Measurements from ENCODE around the gene FAM168B.
"Not testable (repeated sequence)": the region's sequence is repeated elsewhere in the genome, so short reads cannot be mapped to it uniquely, and the experiment has no call there.

FAM168B gene

DNA sequence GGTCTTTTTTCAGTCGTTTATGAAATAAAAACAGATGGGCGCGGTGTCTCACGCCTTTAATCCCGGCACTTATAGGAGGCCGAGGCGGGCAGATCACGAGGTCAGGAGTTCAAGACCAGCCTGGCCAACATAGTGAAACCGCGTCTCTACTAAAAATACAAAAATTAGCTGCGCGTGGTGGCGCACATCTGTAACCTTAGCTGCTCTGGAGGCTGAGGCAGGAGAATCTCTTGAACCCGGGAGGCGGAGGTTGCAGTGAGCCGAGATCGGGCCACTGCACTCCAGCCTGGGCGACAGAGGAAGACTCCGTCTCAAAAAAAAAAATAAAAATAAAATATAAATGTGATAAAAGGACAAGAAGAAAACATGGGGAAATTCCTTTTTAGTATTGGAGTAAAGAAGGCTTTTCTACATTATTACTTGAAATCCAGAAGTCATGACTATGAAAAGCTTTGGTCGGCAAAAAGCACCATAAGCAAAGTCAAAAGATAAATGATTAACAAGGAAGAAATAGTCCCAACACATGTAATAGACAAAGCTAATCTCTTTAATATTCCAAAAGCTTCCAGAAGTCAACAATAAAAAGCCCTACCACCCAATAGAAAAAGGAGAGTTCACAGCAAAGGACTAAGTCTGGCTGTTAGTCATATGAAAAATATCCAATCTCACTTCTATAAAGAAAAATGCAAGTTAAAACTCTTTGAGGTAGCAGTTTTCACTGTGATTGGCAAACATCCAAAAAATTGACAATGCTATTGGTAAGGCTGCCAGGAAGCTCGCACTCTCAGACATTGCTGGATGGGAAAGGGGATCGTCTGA, 1.4 kb upstream of the FAM168B start:
- DNase-seq (ENCODE audit: low read depth in 2 of 2), result no peak

DNA sequence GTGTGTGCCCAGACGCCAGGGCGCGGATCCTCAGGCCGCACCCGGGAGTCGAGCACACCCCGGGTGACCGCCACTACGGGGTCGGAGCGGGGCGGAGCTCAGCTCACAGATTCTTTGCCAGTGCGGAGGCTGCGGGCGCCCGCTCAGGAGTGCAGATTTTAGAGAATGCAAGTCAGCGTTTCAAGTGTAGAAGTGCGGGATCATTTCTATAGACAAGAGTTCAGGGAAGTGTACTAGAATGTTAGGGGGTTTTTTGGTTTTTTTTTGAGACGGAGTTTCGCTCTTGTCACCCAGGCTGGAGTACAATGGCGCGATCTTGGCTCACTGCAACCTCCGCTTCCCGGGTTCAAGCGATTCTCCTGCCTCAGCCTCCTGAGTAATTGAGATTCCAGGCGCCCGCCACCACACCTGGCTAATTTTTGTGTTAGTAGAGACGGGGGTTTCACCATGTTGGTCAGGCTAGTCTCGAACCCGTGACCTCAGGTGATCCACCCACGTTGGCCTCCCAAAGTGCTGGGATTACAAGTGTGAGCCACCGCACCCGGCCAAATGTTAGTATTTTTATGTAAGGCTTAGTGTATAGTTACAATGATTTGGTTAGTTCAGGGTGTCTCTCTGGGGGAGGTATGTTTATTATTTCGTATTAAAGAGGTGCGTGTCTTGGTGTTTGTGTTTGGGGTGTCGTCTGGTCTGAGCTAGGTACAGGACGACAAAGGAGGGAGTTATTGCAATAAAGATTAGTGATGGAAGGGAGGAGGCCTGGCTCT, 619 bp upstream of the FAM168B start:
- peak in 1 of 2 donors; percentile 3 for DNase-seq (ENCODE audit: low read depth in 2 of 2)

DNA sequence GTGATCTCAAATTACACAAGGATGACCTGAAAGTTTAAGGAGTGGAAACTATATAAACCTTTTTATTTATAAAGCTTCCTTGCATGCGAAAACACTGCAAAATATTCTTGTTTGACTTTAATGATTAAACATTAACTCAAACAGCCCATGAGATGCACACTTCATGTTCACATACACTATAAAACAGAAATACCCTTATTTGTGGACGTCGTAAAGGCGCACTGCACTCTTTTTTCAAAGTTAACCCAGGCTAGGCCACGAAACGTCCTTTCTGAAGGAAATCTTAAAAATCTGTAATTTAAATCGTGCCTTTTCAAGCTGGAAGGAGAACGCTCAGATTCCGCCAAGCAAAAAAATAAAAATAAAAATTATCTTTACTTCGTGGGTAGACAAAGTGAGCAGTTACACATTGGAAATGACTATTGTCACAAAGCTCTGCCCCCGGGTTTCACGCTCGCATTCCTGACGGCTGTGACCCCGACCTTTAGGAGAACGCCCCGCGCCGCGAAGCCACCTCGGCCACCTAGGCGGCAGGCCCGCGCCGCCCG, 728 bp downstream of the FAM168B start:
- no peak for DNase-seq (ENCODE audit: low read depth in 2 of 2)

DNA sequence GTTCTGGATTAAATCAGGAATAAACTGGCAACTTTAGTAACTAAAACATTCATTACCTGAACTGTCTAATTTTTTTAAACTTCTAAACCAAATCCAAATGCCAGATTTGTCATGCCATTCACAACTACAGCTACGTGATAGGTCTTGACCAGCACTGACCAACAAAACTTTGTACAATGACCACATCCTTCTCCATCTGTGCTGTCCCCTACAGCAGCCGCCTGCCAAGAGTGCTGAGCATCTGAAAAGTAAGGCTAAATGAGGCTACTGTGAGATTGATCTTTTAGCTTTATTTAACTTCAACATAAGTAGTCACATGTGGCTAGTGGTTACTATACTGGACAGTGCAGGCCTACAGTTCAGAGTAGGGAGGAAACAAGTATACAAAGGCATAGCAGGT, 7.6 kb downstream of the FAM168B start:
- no peak for DNase-seq (ENCODE audit: low read depth in 2 of 2)

DNA sequence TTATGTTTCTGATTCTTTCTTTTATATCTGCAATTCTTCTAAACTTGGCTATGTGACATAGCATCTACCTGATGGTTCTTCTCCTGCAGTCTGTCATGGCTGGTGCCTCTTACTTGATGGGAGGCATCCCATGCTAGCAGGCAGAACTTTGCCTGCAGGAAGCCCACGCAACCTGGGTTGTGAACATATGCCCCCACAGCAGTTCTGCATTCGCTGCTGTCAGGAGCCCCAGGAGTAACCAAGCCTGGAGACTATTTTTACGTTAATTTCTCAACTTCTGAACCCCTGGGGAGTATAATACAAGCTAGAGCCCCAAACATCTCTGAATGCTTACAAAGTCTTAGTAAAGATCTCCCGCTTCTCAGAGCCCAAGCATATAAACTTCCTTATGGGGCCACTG, 12.1 kb downstream of the FAM168B start:
- DNase-seq (ENCODE audit: low read depth in 2 of 2), result no peak

DNA sequence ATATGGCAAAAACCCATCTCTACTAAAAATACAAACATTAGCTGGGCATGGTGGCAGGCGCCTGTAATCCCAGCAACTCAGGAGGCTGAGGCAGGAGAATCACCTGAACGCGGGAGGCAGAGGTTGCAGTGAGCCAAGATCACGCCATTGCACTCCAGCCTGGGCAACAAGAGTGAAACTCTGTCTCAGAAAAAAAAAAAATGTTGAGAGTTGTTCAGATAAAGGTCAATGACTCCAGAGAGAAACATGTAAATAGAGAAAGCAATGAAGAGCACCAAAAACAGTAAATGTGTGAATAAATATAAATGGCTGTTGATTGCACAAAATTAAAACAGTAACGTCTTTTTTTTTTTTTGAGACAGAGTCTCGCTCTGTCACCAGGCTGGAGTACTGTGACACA, 13.3 kb downstream of the FAM168B start:
- not testable (repeated sequence) for DNase-seq (ENCODE audit: low read depth in 2 of 2)

DNA sequence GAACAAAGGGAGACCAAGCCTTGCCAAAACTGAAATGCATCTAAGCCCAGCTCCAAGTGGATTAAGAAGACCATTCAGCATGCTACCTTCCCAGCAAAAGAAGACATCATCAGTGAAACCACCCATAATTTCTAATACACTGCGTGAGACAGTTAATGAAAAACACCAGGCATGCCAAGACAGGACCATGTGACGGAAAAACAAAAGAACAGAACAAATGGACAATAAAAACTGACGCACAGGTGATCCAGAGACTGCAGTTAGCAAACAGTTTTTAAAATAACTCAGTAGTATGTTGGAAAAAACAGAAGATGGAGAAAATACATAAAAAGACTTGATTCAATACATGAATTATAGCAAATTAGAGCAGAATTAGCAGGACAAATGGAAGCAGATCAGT, 15.3 kb downstream of the FAM168B start:
- no peak for DNase-seq (ENCODE audit: low read depth in 2 of 2)

DNA sequence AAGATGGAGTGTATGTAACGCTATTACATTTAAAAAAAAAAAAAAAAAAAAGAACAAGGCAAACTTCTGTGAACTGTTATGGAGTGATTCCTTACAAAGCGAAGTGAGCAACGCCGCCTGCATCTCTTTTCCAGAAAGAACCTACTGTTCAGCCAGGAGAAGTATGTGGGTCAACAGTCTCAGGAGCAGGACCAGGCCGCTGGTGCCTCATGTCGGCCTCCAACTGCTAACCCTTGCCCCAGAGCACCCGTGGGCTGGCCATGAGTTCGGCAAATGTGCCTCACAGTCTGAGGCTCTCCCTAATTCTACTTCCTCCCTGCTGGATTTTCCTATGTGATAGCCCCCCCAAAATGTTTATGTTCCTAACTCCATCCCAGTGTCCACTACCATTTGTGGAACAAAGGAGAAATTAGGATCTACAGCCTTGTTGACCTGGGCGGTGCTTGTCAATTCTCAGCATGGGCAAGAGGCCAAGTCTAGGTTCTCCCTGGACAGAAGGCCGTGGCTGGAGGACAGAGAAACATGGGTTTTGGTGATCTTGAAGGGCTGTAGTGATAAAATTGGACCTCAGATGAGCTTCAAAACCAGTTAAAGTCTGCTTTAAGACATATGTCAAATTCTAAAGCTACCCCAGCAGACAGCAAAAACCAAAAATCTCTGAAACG, 15.9 kb downstream of the FAM168B start:
- DNase-seq (ENCODE audit: low read depth in 2 of 2), result no peak

DNA sequence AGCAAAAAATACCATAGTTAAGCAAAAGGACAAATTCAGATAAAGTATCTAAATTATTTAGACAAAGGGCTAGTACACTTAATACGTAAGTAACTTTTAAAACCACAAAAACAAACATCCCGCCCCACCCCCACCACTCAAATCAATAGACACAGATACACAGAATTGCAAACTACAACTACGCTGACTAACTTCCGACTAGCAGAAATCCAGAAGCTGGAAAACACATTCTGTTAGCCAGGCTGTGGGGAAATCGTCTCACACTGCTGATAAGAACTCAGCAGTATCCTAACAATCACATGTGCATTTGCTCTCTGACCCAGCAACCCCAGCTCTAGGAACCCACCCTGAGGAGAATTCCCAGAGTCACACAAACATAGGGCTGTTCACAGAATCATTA, 16.6 kb downstream of the FAM168B start:
- no peak for DNase-seq (ENCODE audit: low read depth in 2 of 2)

DNA sequence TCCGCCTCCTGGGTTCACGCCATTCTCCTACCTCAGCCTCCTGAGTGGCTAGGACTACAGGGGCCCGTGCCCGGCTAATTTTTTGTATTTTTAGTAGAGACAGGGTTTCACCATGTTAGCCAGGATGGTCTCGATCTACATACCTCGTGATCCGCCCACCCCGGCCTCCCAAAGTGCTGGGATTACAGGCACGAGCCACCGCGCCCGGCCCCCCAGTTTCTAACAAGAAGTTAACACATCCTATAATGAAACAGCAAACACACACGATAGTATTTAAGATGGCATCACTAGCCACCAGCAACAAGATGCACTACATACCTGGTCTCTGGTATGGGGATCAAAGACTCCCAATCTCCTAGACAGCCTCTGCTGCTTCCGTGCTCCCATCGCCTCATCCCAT, 17.7 kb downstream of the FAM168B start:
- DNase-seq (ENCODE audit: low read depth in 2 of 2), result not testable (repeated sequence)

DNA sequence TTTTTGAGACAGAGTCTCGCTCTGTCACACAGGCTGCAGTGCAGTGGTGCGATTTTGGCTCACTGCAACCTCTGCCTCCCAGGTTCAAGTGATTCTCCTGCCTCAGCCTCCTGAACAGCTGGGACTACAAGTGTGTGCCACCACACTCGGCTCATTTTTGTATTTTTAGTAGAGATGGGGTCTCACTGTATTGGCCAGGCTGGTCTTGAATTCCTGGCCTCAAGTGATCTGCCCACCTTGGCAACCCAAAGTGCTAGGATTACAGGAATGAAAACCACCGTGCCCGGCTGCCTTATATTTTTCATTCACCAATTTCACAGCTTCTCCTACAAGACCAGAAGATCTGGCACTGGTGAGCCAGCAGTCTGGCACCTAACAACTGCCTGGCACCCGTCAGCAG, 25.1 kb downstream of the FAM168B start:
- not testable (repeated sequence) for DNase-seq (ENCODE audit: low read depth in 2 of 2)

DNA sequence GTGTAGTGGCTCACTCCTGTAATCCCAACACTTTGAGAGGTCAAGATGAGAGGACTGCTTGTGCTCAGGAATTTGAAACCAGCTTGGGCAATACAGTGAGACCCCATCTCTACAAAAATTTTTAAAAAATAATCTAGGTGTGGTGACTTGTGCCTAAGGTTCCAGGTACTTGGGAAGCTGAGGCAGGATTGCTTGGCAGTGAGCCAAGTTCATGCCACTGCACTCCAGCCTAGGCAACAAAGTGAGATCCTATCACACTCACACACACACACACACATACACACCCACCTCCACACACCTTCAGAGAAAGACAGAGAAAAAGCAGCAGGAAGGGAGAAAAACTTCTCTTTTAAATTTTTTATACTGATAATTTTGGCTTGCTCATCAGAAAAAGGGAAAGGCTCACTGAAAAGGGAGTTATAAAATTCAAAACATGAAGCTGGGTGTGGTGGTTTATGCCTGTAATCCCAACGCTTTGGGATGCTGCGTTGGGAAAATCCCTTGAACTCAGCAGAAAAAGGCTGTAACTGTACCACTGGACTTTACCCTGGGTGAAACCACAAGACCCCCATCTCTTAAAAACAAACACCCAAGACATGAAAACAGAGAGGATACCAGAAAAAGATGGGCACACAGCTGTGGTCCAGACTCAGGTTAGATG, 25.7 kb downstream of the FAM168B start:
- DNase-seq (ENCODE audit: low read depth in 2 of 2), result no peak

DNA sequence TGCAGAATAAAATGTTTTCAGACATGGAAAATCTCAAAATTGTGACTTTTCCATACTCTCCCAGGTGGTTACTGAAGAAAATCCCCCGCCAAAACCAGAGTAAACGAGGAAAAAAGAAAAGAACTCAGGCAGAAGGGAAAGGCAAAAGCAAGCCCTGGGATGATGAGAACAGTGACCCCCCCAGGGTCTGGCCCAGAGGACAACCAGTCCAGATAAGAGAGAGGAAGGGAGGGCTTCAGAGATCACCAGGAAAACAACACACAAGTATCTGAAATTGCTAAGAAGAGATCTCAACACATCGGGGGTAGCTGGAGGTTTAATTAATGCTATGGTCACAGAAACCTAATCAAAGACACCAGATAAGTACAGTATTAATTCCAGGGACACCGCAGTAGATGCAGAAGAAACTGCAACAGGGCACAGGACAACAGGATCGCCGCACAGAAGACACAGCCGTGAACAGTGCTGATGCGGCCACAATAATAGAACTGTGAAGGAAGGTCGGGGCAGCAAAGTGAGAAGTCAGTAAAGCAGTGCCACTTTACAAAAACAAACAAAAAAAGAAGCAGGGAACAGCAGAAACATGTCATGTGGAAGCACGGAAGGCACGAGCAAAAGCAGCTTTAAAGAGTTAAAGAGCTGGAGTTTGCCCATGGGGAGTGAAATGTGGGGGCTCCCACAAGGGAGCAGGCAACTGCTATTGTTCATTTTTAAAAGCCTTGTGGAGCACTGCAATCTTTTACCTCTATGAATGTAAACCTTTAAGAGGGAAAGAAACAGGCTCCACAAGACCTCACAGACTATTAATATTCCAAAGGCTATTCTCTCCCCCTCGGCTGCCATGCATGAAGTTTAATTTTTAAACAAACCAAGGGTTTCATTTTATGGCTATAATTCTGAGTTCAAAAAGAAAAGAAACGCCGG, 28.4 kb downstream of the FAM168B start:
- no peak for DNase-seq (ENCODE audit: low read depth in 2 of 2)

DNA sequence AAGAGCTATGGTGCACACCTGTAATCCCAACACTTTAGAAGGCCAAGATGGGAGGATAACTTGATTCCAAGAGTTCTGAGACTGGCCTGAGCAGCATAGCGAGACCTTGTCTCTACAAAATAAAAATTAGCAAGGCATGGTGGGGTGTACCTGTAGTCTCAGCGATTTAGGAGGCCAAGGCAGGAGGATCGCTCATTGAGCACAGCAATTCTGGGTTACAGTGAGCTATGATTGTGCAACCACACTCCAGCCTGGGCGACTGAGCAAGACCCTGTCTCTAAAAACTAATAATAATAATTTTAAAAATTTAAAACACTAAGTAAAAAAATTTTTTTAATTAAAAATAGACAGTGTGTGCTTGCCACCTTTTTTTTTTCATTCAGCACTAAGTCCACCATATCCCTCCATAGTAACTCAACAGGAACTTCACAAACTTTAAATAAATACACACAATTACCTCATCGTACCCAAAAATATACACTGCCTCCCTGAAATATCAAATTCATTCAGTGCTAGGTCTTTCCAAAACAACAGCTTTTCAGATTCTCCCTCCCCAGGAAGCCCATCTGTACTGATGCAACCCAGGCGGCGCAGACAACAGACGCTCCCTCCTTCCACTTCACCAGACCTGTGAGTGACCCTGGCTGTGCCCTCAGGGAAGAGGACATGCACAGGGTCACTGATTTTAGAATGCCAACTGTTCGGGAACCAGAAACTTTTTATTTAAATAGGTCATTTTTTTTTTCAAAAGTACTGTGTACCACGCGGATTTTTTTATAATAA, 29.6 kb downstream of the FAM168B start:
- DNase-seq (ENCODE audit: low read depth in 2 of 2), result no peak

DNA sequence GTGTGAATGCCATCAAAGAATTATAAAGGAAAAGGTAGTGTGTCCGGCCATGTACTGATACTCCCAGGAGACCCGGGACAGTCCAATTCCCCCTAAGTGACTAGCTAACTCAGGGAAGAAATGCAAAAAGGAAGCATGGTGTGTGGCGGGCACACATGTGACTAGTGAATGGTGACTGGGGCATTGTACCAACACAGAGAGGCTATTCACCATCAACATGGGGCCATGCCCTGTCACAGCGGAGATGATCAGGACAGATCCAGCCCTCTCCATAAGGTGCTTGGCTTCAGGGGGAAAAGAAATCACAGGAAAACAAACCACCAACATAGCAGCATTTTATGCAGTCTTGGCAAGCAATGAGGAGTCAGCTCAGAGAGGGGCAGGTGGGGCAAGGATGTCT, 34.3 kb downstream of the FAM168B start:
- no peak for DNase-seq (ENCODE audit: low read depth in 2 of 2)

DNA sequence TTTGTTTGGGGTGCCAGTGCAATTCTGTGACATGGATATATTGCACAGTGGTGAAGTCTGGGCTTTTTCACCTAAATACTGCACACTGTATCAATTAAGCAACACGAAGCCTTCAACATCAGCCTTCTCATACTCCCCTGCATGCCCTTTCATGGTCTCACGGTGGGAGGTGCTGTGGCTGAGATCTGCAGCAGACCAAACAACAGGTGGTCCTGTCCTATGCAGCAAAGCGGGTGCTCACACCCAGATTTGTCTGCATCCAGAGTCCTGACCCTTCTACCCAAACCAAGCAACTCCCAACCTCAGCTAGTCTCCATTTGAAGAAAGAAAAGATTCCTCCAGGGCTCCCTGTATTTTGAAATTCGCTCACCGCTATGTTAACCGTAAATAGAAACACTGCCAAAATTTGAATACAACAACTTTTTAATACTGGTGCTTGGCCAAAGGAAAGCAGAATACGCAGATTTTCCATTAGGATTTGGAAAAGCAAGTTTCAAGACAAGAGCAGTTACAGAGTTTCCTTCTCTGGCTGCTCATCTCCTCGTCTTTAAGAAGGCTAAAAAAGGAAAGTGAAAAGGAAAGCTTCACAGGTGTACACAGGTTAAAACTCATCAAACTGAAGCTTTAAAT, 34.9 kb downstream of the FAM168B start:
- no peak for DNase-seq (ENCODE audit: low read depth in 2 of 2)

DNA sequence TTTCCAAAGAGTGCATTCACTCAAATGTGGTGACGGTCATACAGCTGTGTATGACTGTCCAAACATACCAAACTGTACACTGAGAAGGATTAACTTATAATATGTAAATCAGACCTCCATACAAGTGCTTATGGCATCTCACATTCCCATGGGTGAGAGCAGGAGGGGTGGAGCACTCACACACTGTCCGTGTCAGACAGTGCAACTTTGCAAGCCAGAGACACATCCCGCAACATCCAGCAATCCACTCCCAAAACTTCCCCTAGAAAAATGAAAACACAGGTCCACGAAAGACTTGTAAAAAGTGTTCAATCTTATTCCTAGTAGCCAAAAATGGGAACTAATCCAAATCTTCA, 36.4 kb downstream of the FAM168B start:
- DNase-seq (ENCODE audit: low read depth in 2 of 2), result no peak

DNA sequence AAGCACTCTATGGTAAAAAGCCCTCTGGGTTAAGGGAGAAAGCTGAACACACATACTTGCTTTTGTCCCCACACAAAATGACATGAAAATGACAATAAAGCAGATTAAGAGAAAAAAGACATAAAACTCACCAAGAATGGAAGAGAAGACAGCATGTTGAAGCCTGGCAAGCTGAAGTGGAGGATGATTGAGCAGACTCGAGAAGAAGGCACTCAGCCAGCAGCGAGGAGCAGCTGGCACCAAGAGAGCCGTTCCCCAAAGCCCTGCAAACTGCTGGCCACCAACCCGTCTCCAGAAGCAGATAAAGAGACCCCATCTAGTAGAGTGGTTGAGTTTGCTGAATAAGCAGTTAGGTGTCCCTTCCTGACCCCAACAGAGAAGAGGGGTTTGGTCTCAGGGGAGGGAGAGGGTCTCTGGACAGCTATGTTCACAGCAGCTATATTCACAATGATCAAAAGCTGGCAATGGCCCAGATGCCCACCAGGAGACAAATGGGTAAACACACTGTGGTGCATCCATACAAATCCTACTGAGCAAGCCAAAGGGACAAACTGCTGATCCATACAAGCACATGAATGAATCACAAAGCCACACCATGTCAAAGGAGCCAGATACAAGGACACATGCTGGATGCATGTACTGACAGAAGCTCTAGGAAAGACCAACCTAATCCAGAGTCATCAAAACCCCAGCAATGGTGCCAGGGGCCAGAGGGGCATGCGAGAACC, 36.9 kb downstream of the FAM168B start:
- DNase-seq (ENCODE audit: low read depth in 2 of 2), result no peak

Data from stimulated activated CD4-positive, alpha-beta T cell treated with anti-CD3 and anti-CD28 coated beads, Interleukin-1b, Interleukin-23, amount 100 ng/mL, for 4 hours (primary cell).